ENCODE measurements around the gene SCARB2.

Gene SCARB2

GRCh38 chr4:76232681-76233080 lies 19.1 kb upstream of the SCARB2 start:
- no peak for TF ChIP-seq CTCF (IDR thresholded peaks at IDR 0.05; ENCODE audit: extremely low read depth, missing control alignments)
- no peak for DNase-seq (ENCODE audit: low spot score)

GRCh38 chr4:76226418-76226817 lies 12.8 kb upstream of the SCARB2 start:
- DNase-seq (ENCODE audit: low spot score), result no peak
- TF ChIP-seq CTCF (IDR thresholded peaks at IDR 0.05; ENCODE audit: extremely low read depth, missing control alignments), result no peak

GRCh38 chr4:76224171-76224570 lies 10.5 kb upstream of the SCARB2 start:
- no peak for TF ChIP-seq CTCF (IDR thresholded peaks at IDR 0.05; ENCODE audit: extremely low read depth, missing control alignments)
- no peak for DNase-seq (ENCODE audit: low spot score)

GRCh38 chr4:76219299-76220055 lies 5.9 kb upstream of the SCARB2 start:
- DNase-seq (ENCODE audit: low spot score), result no peak
- TF ChIP-seq CTCF (IDR thresholded peaks at IDR 0.05; ENCODE audit: extremely low read depth, missing control alignments), result no peak

- no peak for TF ChIP-seq CTCF (IDR thresholded peaks at IDR 0.05; ENCODE audit: extremely low read depth, missing control alignments)
Measured at GRCh38 chr4:76216975-76217814, 3.6 kb upstream of the SCARB2 start.

GRCh38 chr4:76216524-76216923 lies 2.9 kb upstream of the SCARB2 start:
- TF ChIP-seq CTCF (IDR thresholded peaks at IDR 0.05; ENCODE audit: extremely low read depth, missing control alignments), result no peak
- DNase-seq (ENCODE audit: low spot score), result no peak

More at GRCh38 chr4:76216975-76217814, 3.6 kb upstream of the SCARB2 start:
- DNase-seq (ENCODE audit: low spot score), result no peak

- TF ChIP-seq CTCF (IDR thresholded peaks at IDR 0.05; ENCODE audit: extremely low read depth, missing control alignments), result no peak
- DNase-seq (ENCODE audit: low spot score), result no peak
Measured at GRCh38 chr4:76215077-76215476, 1.5 kb upstream of the SCARB2 start.
